Measurements from ENCODE around the gene ETV2.
"Not testable (repeated sequence)": the region's sequence is repeated elsewhere in the genome, so short reads cannot be mapped to it uniquely, and the experiment has no call there.

Gene ETV2

DNA sequence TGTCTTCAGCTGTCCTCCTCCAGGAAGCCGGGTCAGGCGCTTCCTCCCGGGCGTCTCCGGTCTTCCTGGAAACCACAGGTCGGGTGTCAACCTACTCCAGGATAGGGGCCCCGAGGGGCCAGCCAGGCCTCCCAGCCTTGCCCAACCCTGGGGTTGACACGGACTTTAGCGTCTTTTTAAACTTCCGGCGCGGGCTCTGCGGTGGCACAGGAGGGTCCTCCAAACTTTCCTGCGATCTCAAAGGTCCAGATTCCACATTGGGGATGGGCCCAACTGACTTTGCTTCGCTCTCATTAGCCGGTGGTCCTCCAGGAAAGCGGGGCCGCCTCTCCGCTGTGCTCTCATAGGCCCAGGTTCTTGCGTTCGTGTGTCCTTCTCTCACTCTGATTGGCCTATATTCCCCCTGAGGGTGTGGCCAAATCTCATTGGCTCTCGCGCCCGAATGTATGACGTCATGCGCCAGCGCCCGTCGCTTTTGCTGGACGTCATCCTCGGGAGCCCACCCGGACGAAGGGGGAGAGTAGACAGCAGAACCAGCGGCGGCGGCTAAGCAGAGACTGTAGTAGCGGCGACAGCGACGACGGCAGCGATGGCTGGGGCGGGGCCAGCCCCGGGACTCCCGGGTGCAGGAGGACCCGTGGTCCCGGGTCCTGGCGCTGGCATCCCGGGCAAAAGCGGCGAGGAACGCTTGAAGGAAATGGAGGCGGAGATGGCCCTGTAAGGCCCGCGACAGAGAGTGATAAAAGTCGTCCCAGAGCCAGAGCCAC lies 12.8 kb upstream of the ETV2 start, which contains the start of gene RBM42:
TSS of gene RBM42 (plus strand) at position 472 of the 767 bp plus-strand sequence. CDS start at position 590, 118 bp downstream.
- DNase-seq: peak; percentile 99

DNA sequence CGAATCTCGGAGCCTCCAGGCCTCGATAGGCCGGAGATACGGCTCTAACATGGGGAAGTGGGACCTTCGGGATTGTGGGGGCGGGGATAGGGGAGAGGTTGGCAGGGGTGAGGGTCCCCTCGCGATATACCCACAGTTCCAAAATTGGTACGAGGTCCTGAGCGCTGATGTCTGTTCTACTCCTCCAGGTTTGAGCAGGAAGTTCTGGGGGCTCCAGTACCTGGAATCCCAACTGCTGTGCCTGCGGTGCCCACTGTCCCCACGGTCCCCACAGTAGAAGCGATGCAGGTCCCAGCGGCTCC lies 12.3 kb upstream of the ETV2 start:
- no peak for DNase-seq

DNA sequence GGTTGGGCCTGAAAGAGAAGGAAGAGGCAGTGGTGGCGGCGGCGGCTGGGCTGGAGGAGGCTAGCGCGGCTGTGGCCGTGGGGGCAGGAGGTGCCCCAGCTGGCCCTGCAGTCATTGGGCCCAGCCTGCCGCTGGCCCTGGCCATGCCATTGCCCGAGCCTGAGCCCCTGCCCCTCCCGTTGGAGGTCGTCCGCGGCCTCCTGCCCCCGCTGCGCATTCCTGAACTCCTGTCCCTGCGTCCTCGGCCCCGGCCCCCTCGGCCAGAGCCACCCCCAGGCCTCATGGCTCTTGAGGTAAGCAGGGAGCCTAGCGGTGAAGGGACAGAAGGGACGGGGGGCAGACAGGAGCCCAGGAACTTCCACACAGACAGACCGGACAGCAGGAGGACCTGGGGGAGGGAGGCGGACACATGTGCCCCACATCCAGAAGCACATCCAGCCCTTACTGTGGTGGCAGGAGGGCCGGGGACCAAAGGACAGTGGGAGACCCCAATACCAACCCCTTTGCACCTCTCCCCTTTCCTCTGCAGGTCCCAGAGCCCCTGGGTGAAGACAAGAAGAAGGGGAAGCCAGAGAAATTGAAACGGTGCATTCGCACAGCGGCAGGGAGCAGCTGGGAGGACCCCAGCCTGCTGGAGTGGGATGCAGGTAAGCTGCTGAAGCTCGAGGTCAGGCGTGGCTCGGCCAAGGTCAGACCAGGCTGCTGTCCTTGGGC lies 7.7 kb upstream of the ETV2 start:
- DNase-seq: no peak

DNA sequence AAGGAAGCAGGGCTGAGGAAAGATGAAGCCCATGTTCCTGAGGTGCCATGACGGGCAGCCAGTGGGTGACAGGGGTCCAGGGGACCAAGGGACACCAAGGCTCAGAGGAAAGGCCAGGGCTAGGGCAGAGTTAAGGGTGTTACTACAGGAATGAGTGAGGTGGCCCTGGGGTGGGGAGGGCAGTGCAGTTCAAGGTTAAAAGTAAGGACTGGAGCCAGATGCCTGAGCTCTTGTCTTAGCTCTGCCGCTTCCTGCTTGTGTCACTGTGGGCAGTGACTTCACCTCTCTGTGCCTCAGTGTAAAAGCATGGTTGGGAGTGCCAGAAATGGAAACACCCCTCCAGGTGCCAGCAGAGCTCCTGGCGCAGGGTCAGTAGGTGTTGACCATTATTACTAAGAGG lies 4.9 kb upstream of the ETV2 start:
- DNase-seq: no peak

DNA sequence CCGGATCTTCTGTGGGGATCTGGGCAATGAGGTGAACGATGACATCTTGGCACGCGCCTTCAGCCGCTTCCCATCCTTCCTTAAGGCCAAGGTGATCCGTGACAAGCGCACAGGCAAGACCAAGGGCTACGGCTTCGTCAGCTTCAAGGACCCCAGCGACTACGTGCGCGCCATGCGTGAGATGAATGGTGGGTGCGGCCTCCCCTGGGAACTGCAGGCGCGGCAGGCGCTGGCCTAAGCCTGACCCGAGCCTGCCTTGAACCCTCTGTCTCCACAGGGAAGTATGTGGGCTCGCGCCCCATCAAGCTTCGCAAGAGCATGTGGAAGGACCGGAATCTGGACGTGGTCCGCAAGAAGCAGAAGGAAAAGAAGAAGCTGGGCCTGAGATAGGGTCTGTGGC lies 4.4 kb upstream of the ETV2 start:
- DNase-seq: no peak

DNA sequence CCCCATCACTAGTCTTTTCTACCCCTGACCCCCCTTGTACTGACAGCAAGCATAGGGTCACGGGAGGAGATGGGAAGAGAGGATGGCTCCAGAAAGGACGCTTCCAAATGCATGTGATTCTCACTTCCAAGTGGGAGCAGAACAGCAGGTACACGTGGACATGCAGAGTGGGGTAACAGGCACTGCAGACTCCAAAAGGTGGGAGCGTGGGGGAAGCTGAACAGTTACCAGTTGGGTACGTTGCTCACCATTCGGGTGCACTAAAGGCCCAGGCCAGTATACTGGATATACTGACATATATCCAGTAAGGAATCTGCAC lies 2.3 kb upstream of the ETV2 start:
- DNase-seq: no peak

DNA sequence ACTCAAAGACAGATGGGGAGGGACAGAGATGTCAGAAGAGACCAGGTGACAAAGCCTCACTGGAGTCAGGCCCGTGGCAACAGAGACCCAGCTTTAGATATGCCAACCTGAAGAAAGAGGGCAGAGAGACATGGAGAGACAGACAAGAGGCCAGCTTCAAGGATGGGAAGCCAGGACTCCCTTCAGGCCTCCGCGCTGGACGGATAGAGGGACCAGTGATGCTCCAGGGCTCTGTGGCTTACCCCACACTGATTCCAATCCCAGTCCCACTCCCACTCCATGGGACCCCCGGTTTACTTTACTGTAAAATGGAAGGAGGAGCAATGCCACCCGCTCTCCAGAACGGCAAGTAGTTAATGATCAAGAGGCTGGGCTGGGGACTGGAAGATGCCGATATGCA lies 1.7 kb upstream of the ETV2 start:
- DNase-seq: no peak

DNA sequence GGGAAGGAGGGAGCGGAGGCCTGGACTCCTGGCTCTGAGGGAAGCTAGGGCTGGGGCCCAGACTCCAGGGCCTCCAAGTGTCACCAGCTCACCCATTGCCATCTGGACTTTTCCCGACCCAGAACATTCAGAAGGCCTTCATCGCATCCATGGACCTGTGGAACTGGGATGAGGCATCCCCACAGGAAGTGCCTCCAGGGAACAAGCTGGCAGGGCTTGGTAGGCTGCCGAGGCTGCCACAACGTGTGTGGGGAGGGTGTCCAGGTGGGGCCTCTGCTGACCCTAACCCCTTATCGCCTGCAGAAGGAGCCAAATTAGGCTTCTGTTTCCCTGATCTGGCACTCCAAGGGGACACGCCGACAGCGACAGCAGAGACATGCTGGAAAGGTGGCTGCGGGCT lies 767 bp downstream of the ETV2 start:
- DNase-seq: no peak

DNA sequence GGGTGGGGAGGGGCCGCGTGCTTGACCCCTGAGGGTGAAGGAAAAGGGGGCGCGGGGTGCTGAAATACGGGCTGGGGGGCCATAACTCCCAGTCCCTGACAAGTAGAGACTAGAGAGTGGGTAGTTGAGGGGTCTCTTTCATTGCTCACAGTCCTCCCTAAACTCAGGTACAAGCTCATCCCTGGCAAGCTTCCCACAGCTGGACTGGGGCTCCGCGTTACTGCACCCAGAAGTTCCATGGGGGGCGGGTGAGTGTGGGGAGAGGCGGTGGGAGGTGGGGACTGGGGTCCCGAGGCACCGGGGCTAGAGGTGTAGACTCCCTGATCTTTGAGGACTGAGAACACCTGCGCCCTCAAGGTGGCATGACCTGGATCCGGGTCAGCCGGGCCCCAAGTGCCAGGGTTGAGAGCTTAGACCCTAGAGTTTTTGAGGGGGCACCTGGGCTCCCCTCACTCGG lies 1.3 kb downstream of the ETV2 start:
- no peak for DNase-seq

DNA sequence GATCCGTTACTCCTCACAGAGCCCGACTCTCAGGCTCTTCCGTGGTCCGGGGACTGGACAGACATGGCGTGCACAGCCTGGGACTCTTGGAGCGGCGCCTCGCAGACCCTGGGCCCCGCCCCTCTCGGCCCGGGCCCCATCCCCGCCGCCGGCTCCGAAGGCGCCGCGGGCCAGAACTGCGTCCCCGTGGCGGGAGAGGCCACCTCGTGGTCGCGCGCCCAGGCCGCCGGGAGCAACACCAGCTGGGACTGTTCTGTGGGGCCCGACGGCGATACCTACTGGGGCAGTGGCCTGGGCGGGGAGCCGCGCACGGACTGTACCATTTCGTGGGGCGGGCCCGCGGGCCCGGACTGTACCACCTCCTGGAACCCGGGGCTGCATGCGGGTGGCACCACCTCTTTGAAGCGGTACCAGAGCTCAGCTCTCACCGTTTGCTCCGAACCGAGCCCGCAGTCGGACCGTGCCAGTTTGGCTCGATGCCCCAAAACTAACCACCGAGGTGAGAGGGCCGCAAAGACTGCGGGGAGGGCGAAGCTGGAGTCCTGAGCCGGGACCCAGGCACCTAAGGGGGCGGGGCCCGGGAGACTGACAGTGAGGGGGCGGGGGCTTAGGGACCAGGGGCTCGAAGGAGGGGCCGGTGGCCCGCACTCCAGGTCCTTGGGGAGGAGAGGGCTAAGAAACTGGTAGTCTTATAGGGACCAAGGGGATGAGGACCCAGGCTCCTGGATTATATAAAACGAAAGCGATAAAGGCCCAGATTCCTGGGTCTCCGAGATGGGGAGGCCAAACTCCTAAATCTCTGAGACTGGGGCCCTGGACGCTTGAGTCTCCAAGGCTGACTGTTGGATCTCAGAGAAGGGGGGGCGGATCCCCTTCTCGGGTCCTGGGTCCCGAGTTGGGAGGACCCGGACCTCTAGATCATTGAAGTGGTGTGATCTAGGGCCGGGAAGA lies 2.0 kb downstream of the ETV2 start:
- DNase-seq: peak; percentile 83

DNA sequence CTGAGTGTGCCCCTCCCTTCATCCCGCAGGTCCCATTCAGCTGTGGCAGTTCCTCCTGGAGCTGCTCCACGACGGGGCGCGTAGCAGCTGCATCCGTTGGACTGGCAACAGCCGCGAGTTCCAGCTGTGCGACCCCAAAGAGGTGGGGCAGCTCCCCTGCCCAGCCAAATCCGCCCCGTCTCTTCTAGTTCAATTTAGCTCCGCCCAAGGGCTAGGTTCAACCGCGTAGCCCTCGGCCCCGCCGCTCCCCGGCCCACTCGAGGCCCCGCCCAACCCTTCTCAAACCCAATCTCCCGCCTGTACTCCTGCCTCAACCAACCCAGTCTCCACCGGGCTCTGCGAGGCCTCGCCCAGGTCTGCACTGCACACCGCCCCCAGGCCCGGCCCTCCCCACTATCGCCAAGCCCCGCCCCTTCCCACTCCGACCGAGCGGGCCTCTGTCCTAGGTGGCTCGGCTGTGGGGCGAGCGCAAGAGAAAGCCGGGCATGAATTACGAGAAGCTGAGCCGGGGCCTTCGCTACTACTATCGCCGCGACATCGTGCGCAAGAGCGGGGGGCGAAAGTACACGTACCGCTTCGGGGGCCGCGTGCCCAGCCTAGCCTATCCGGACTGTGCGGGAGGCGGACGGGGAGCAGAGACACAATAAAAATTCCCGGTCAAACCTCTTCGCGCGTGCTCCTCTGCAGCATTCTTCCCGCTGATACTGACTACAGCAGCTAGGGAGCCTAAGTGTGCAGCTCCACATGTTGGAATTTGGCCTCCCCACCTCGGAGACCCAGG lies 2.9 kb downstream of the ETV2 start:
- peak; percentile 99 for DNase-seq

DNA sequence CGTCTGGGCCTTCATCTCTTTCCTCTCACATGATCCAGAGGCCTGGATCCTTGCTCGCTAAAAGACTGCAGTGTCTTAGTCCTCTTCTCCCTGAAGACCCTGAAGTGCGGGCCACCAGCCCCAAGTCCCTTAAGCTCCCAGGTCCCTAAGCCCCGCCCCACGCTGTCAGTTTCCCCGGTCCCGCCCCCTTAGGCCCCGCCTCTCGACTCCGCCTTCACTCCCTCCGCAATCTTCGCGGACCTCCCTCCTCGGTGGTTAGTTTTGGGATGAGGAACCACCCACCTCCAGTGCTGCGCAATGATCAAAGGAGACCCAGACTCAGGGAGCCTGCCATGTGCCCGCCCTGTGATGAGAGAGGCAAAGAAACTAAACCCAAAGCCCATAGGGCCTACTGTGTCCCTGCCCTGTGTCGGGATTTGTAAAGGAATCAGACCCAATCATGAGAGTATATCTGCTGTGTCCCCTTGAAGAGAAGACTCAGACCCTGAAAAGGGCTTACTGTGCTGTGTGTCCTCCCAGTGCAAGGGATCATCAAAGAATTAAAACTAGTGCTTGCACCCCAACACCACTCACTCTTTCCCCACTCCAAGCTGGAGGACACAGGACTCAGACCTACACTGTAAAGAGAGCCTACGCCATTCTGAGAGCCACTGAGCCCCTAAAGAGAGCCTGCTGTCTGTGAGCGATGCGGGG lies 3.6 kb downstream of the ETV2 start:
- DNase-seq: peak; percentile 83

DNA sequence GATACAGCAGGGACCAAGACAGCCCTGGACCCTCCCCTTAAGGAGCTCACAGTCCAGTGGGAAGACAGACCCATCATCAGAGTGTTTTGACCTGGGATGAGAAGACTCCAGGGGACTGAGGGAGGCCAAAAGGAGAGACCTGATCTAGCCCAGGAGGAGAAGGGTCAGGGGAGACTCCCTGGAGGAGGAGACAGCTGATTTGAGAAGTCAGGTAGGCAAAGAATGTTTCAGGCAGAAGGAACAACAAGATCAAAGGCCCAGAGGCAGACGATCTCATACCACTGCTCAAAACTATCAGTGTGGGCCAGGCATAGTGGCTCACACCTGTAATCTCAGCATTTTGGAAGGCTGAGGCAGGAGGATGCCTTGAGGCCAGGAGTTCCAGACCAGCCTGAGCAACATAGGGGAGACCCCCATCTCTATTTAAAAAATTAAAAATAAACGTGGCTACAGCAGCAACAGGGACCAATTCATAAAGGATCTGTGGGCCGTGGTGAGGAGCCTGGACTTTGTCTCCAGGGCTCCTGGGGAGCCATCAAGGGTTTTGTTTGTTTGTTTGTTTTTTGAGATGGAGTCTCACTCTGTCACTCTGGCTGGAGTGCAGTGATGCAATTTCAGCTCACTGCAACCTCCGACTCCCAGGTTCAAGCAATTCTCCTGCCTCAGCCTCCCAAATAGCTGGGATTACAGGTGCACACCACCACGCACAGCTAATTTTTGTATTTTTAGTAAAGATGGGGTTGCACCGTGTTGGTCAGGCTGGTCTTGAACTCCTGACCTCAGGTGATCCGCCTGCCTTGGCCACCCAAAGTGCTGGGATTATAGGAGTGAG lies 4.4 kb downstream of the ETV2 start:
- no peak for DNase-seq

DNA sequence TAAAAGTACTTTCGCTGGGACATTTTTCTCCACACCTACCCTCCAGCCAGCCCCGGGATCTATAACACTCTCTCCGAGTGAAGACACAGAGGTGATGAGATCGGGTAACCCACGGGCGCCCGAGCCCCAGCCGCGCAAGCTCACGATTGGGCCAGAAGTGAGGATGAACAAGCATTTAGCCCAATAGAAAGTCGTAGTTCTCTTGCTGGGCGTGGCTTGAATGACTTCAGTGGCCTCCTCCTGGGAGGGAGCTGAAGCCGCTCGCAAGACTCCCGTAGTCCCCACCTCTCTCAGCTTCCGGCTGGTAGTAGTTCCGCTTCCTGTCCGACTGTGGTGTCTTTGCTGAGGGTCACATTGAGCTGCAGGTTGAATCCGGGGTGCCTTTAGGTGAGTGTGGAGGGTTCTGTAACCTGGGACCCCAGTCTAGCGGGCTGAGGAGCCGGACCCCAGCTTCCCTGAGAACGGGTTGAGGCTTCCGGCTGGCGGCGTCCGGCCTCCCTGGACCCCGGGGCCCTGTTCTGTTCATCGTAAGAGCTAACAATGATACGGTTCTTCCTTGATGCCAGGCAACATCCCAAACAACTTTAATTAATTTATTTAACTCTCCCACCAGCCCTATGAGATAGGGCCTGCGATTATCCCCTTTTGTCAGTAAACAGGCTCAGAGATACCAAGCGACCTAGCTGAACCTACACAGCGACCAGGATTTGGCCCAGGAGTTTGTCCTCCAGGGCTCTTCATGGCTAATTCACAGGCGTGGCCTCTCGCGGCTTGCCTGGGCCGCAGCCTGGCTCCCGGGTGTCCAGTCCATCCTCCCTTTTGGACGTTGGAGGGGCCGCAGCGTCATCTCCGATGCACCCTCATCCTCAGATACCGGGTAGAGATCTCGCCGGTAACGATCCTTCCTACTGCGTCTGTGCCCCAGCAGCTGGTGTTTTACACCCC lies 6.7 kb downstream of the ETV2 start, which contains the start of gene COX6B1:
TSS of gene COX6B1 (plus strand) at position 307 of the 945 bp plus-strand sequence. CDS start 2,921 bp downstream, outside the sequence.
- peak; percentile 98 for DNase-seq

DNA sequence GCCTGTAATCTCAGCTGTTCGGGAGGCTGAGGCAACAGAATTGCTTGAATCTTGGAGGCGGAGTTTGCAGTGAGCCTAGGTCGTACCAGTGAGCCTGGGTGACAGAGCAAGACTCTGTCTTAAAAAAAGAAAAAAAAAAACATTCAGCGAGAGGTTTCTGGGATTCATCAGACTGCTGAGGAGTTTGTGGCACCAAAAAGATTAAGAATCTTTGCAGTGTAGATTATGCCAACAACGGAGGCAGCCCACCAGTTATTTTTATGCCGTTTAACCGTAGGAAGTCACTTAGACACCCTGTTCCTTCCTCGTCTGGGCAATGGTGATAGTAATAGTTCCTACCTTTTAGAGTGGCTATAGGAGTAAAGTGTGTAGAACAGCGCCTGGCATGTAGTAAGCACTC lies 9.0 kb downstream of the ETV2 start:
- no peak for DNase-seq

DNA sequence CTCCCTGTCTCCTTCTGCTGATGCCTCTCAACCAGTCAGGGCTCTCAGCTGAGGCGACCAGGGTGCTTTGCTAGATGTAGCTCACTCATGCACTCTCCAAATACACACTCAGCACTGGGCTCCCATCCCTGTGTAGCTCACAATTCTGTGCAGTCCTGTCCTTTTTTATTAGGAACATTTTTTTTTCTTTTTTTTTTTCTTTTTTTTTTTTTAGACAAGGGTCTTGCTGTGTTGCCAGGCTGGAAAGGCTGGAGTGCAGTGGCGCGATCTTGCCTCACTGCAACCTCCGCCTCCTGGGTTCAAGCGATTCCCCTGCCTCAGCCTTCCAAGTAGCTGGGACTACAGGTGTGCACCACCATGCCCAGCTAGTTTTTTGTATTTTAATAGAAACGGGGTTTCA lies 13.3 kb downstream of the ETV2 start:
- not testable (repeated sequence) for DNase-seq

DNA sequence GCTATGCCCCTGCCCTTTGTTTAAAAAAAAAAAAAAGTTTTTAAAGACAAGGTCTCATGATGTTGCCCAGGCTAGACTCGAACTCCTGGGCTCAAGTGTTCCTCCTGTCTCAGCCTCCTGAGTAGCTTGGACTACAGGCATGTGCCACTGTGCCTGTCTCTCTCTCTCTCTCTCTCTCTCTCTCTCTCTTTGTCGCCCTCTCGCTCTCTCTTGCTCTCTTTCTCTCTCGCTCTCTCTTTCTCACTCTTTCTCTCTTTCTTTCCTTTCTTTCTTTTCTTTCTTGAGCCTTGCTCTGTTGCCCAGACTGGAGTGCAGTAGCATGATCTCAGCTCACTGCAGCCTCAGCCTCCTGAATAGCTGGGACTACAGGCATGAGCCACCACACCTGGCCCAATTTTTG lies 14.1 kb downstream of the ETV2 start:
- DNase-seq: no peak

DNA sequence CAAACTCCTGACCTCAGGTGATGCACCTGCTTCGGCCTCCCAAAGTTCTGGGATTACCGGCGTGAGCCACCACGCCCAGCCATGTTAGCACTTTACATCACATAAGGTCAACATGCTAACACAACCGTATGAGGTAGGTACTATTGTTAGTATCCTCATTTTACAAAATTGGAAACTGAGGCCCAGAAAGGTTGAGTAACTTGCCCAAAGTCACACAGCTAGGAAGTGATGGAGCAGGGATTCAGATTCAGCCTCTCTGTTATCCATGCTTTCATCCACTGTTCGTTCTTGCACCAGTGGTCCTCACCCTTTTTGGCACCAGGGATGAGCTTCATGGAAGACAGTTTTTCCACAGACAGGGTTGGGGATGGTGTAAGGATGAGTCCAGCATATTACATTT lies 15.2 kb downstream of the ETV2 start:
- DNase-seq: no peak

DNA sequence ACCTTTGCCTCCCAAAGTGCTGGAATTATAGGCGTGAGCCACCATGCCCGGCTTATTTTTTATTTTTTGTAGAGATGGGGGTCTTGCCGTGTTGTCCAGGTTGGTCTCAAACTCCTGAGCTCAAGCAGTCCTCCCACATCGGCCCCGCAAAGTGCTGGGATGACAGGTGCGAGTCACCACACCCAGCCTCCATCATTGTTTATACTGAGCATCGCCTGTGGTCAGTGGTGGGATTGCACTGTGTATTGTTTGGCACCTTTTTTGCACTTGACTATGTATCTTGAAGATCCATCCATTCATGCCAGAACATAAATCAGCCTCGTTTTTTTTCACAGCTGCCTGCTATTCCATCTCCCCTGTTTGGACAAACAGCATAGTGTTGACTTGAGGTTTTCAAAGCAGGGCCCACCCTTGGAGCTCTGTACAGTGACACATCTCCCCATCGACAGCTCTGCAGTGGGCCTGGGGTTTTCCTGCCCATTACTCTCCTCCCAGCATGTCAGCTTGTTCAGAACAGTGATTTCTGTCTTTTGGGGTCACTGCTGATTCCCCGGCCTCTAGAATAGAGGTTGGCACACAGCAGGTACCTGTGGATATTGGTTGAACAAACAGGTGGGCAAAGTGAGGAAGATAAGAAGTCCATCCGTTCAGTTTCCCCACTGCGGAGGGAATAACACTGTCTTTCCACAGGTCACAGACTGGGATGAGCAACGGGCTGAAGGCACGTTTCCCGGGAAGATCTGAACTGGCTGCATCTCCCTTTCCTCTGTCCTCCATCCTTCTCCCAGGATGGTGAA lies 16.6 kb downstream of the ETV2 start:
- no peak for DNase-seq
